Lower lobe of right lung (tissue), 2 donors: ENCODE results near the gene CEACAM6. TPM values are rescaled to one million over a fixed set of nuclear protein-coding genes. Genes with fewer than 3 reads are reported as not detected.

Experiments
- ATAC-seq, 2 donors: fragments of 200-7000 bp; cut with Tn5 transposase; one replicate each; pipeline ENCODE4 v1.9.1; 2020 to 2022; ENCODE audit warnings: mild to moderate bottlenecking in 2 of 2, moderate library complexity in 2 of 2
- DNase-seq: peaks from one replicate; pipeline ENCODE4 v3.0.0-alpha.2; 2020
- H3K27ac ChIP-seq: fragments of 200-600 bp; one replicate; pipeline ENCODE4 v1.8.0; 2022
- H3K27me3 ChIP-seq: fragments of 200-600 bp; one replicate; pipeline ENCODE4 v1.8.0; 2022; ENCODE audit warnings: low read depth
- H3K36me3 ChIP-seq: fragments of 200-600 bp; one replicate; pipeline ENCODE4 v1.8.0; 2022; ENCODE audit warnings: mild to moderate bottlenecking
- H3K4me1 ChIP-seq: fragments of 200-600 bp; one replicate; pipeline ENCODE4 v1.8.0; 2022
- H3K4me3 ChIP-seq: fragments of 200-600 bp; one replicate; pipeline ENCODE4 v1.8.0; 2022; ENCODE audit warnings: mild to moderate bottlenecking
- H3K9me3 ChIP-seq: fragments of 200-600 bp; one replicate; pipeline ENCODE4 v1.8.0; 2022
- intact Hi-C: fragments of 100-400 bp; cut with DNase I; formaldehyde crosslinking; loops from one replicate; pipeline ENCODE4 v1.11.0; 2022
- total RNA-seq: library from RNA; stranded (reverse); fragmentation: NEBNext Ultra II Directional; extraction: Animal tissue kit (Norgen Biotek cat#: 25700); gene quantifications from one replicate; pipeline ENCODE4 v1.2.1, GENCODE V29; 2021
- TF ChIP-seq, protein P1 (sequence below): fragments of 200-600 bp; IDR thresholded peaks from one replicate; pipeline ENCODE4 v1.8.0; 2022; ENCODE audit warnings: antibody characterized with exemption, mild to moderate bottlenecking
- donor health status: DM: no; HTN: yes; CAD: no; lungs with severe emphysema.

The CEACAM6 gene
- total RNA-seq, 1 donor from 2014 or later = 369 TPM

DNA sequence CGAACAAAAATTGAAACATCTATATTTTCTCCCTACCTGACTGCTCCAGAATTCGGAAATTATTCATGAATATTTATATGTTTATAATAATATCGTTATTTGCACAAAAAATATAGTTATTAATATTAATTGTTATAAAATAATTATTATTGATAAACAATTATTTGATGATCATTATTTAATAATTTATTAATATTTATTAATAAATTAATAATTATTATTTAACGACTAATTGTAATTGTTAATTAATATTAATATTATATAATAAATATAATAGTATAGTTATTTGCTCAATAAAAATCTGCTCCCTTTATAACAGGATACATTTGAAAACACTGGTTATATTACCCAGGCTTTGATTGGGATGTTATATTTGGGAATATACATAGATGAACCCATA lies 14.3 kb downstream of the CEACAM6 start:
- TF ChIP-seq, protein P1, sequence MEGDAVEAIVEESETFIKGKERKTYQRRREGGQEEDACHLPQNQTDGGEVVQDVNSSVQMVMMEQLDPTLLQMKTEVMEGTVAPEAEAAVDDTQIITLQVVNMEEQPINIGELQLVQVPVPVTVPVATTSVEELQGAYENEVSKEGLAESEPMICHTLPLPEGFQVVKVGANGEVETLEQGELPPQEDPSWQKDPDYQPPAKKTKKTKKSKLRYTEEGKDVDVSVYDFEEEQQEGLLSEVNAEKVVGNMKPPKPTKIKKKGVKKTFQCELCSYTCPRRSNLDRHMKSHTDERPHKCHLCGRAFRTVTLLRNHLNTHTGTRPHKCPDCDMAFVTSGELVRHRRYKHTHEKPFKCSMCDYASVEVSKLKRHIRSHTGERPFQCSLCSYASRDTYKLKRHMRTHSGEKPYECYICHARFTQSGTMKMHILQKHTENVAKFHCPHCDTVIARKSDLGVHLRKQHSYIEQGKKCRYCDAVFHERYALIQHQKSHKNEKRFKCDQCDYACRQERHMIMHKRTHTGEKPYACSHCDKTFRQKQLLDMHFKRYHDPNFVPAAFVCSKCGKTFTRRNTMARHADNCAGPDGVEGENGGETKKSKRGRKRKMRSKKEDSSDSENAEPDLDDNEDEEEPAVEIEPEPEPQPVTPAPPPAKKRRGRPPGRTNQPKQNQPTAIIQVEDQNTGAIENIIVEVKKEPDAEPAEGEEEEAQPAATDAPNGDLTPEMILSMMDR = no peak
- Histone ChIP-seq H3K4me1 (no peaks in the 10 kb centered on the region), H3K27ac (no peak overlapping the region), H3K36me3 (peaks cover 4% of the 10 kb centered on the region), H3K4me3 (no peak overlapping the region), H3K9me3 (no peaks in the 10 kb centered on the region), H3K27me3 (no peaks in the 10 kb centered on the region)
- ATAC-seq (no peak), DNase-seq (no peak)
- intact Hi-C loops = no loop called here

DNA sequence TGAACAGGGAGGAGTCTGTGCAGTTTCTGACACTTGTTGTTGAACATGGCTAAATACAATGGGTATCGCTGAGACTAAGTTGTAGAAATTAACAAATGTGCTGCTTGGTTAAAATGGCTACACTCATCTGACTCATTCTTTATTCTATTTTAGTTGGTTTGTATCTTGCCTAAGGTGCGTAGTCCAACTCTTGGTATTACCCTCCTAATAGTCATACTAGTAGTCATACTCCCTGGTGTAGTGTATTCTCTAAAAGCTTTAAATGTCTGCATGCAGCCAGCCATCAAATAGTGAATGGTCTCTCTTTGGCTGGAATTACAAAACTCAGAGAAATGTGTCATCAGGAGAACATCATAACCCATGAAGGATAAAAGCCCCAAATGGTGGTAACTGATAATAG lies 16.1 kb downstream of the CEACAM6 start:
- no peak overlapping the region for H3K4me3 ChIP-seq
- H3K4me1 ChIP-seq = no peaks in the 10 kb centered on the region
- no peaks in the 10 kb centered on the region for H3K27me3 ChIP-seq
- ATAC-seq = no peak
- no peaks in the 10 kb centered on the region for H3K9me3 ChIP-seq
- intact Hi-C loops = no loop called here
- TF ChIP-seq, protein P1 = no peak
- H3K27ac ChIP-seq = no peak overlapping the region
- H3K36me3 ChIP-seq = no peaks in the 10 kb centered on the region
- no peak for DNase-seq

DNA sequence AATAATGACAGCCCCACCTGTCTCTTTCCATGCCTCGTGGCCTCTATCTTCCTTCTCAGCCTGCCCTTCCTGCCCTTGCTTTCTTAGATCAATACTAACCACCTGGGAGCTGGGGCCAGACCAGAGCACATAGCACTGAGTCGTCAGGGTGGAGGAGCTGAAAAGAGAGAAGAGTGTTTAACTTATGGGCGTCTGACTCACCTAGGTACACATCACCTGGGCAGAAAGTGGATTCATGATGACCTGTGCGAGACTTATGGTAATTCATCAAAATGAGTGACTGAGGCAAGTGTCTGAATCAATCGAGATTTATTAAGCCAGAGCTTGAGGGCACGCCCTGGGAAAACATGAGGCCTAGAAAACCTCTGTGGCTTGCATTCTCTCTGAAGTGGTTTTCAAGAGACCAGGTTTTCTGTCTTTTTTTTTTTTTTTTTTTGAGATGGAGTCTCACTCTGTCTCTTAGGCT lies 19.2 kb downstream of the CEACAM6 start:
- intact Hi-C loops = no loop called here
- H3K36me3 ChIP-seq = no peaks in the 10 kb centered on the region
- TF ChIP-seq, protein P1 = no peak
- ATAC-seq (peak; percentile 95), DNase-seq (peak; percentile 58)
- H3K4me1 ChIP-seq = no peaks in the 10 kb centered on the region
- no peaks in the 10 kb centered on the region for H3K9me3 ChIP-seq
- no peak overlapping the region for H3K4me3 ChIP-seq
- no peaks in the 10 kb centered on the region for H3K27me3 ChIP-seq
- H3K27ac ChIP-seq = peak overlapping the region; percentile 33

DNA sequence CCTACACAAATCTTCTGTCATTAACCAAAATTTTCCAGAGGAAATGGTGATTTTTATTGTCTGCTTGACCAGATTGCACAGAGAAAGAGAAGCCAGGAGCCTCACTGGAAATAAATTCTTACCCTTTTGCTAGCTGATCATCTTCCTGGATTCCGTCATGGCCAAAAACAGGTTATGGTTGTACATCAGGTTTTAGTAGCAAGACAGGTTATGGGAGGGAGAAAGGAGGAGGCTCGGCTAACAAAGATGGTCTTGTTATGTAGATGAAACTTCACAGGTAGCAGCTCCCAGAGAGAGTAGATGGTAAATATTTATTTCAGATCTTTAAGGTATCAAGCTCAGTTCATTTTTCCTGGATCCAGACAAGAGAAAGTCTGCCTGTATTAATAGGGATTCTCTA lies 21.4 kb downstream of the CEACAM6 start:
- TF ChIP-seq, protein P1 = no peak
- Histone ChIP-seq H3K36me3 (no peaks in the 10 kb centered on the region), H3K4me3 (no peak overlapping the region), H3K9me3 (no peaks in the 10 kb centered on the region), H3K27me3 (no peaks in the 10 kb centered on the region), H3K4me1 (no peaks in the 10 kb centered on the region), H3K27ac (no peak overlapping the region)
- ATAC-seq = no peak
- DNase-seq = no peak
- intact Hi-C loops = no loop called here

DNA sequence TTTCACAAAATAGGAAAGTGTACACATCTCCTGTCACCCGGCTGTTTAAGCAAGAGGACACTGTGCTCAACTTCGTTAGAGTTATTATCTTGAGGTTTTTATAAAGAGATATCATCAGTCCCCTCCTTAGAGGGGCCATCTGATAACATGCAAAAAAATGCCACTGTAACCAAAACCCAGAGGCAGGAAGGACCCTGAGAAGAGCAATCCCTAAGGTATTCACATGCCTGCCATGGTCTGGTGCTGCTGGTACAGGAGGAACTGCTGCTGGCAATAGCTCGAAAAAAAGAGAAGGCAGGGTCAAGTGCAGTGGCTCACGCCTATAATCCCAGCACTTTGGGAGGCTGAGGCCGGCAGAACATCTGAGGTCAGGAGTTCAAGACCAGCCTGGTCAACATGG lies 28.3 kb downstream of the CEACAM6 start:
- Histone ChIP-seq H3K9me3 (no peaks in the 10 kb centered on the region), H3K27ac (no peak overlapping the region), H3K4me3 (no peak overlapping the region), H3K4me1 (peaks cover 14% of the 10 kb centered on the region), H3K27me3 (peaks cover 29% of the 10 kb centered on the region), H3K36me3 (no peaks in the 10 kb centered on the region)
- intact Hi-C loops = no loop called here
- TF ChIP-seq, protein P1 = no peak
- ATAC-seq = no peak
- DNase-seq = no peak

DNA sequence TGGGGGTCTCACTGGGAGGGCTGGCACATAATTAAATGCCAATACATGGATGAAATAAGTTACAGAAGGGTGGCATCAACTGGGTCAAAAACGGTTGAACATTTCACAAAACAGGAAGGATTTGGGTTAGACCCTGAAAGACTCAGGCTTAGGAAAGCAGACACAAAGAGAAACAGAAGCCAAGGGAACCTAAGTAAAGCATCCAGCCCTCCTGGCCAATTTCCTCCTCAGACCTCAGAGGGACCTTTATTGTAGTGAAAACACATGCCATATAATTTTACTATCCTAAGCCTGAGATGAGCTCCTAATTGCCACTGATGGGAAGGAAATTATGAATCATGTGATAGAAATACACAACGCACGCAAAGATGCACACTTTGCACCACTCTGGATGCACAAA lies 29.0 kb downstream of the CEACAM6 start:
- no peaks in the 10 kb centered on the region for H3K36me3 ChIP-seq
- no peaks in the 10 kb centered on the region for H3K9me3 ChIP-seq
- H3K4me1 ChIP-seq = peaks cover 14% of the 10 kb centered on the region
- H3K4me3 ChIP-seq = no peak overlapping the region
- DNase-seq (no peak), ATAC-seq (no peak)
- intact Hi-C loops = no loop called here
- H3K27me3 ChIP-seq = peaks cover 29% of the 10 kb centered on the region
- H3K27ac ChIP-seq = peak overlapping the region; percentile 27
- TF ChIP-seq, protein P1 = no peak
